ENCODE results near the gene GLIPR2.

GRCh38 chr9:36118201-36118600, 18.3 kb upstream of the GLIPR2 start:
- no peak for TF ChIP-seq CTCF (IDR thresholded peaks at IDR 0.05; ENCODE audit: poor library complexity, severe bottlenecking)
- no peak for TF ChIP-seq EZH2 (IDR thresholded peaks at IDR 0.05; ENCODE audit: borderline replicate concordance, insufficient read depth, low read length, poor library complexity, severe bottlenecking)

Measured in neural cell (in vitro differentiated cells).